K562 (cell line): ENCODE measurements around the gene C18orf32. TPM values are rescaled to one million over a fixed set of nuclear protein-coding genes. Genes with fewer than 3 reads are reported as not detected.

Experiments used
- ADNP ChIP-seq: fragments of 200-800 bp; sonication (Bioruptor generic); IDR thresholded peaks from 2 replicates; pipeline ENCODE4 v1.6.1; 2016; ENCODE audit warnings: missing genetic modification characterization, missing compliant biosample characterization
- ARID1B ChIP-seq: fragments of 450-650 bp; IDR thresholded peaks from 2 replicates; pipeline ENCODE4 v1.6.1; 2016; ENCODE audit warnings: antibody characterized with exemption, mild to moderate bottlenecking, inconsistent platforms
- ATF2 ChIP-seq: sonication (generic); formaldehyde crosslinking; IDR thresholded peaks from 2 replicates; pipeline ENCODE4 v1.8.1; 2022; ENCODE audit warnings: missing genetic modification reagents
- CEBPG ChIP-seq, 3 experiments: fragments of 200-800 bp in 1 of 3; sonication (Bioruptor generic) in 1 of 3; sonication (generic) in 1 of 3; formaldehyde crosslinking in 1 of 3; IDR thresholded peaks in 2 of 3; conservative IDR thresholded peaks in 1 of 3; 2 replicates each; pipeline versions ENCODE4 v1.6.1 to v1.8.0; 2016 to 2022; ENCODE audit warnings: missing compliant biosample characterization in 2 of 3, missing genetic modification characterization in 2 of 3, mild to moderate bottlenecking in 1 of 3, missing genetic modification reagents in 1 of 3
- CREB3L1 ChIP-seq: fragments of 450-650 bp; IDR thresholded peaks from 2 replicates; pipeline ENCODE4 v1.6.1; 2014; ENCODE audit warnings: low read depth, mild to moderate bottlenecking, moderate library complexity, borderline replicate concordance
- GABPB2 ChIP-seq: fragments of 250-450 bp; sonication (Bioruptor Pico); conservative IDR thresholded peaks from 2 replicates; pipeline ENCODE4 v1.5.1; 2021; ENCODE audit warnings: mild to moderate bottlenecking
- HDAC1 ChIP-seq, 2 experiments: fragments of 450-650 bp; IDR thresholded peaks; 2 replicates each; pipeline ENCODE4 v1.6.1; 2016 to 2017; ENCODE audit warnings: inconsistent platforms in 1 of 2, mild to moderate bottlenecking in 1 of 2, moderate library complexity in 1 of 2
- HINFP ChIP-seq: fragments of 450-650 bp; conservative IDR thresholded peaks from 2 replicates; pipeline ENCODE4 v1.6.1; 2016; ENCODE audit warnings: missing genetic modification characterization, low read depth, mild to moderate bottlenecking, control low read depth, missing compliant biosample characterization
- NBN ChIP-seq: fragments of 450-650 bp; IDR thresholded peaks from 2 replicates; pipeline ENCODE4 v1.6.1; 2016; ENCODE audit warnings: low read depth, mild to moderate bottlenecking
- NCOA6 ChIP-seq: fragments of 450-650 bp; IDR thresholded peaks from 2 replicates; pipeline ENCODE4 v1.6.1; 2017; ENCODE audit warnings: mild to moderate bottlenecking
- NFE2 ChIP-seq: IDR thresholded peaks from 2 replicates; pipeline ENCODE4 v1.6.1; 2014; ENCODE audit warnings: antibody characterized with exemption, low read depth
- ZEB2 ChIP-seq: fragments of 450-650 bp; IDR thresholded peaks from 2 replicates; pipeline ENCODE4 v1.6.1; 2016
- ZNF212 ChIP-seq: fragments of 450-650 bp; formaldehyde crosslinking; IDR thresholded peaks from 2 replicates; pipeline ENCODE4 v1.4.0; 2020; ENCODE audit warnings: mild to moderate bottlenecking
- ZNF280A ChIP-seq: fragments of 450-650 bp; IDR thresholded peaks from 2 replicates; pipeline ENCODE4 v1.6.1; 2018; ENCODE audit warnings: mild to moderate bottlenecking, low read depth; ENCODE audit not compliant: partially characterized antibody
- ZNF398 ChIP-seq: fragments of 250-450 bp; sonication (Bioruptor Pico); IDR thresholded peaks from 2 replicates; pipeline ENCODE4 v1.8.0; 2021; ENCODE audit warnings: moderate library complexity, mild to moderate bottlenecking, inconsistent platforms
- ZNF584 ChIP-seq: fragments of 200-800 bp; sonication (Bioruptor generic); IDR thresholded peaks from 2 replicates; pipeline ENCODE4 v1.6.1; 2016; ENCODE audit warnings: low read depth, mild to moderate bottlenecking, missing genetic modification characterization, missing compliant biosample characterization
- ZNF740 ChIP-seq, 3 experiments: fragments of 200-800 bp in 1 of 3; sonication (Bioruptor generic) in 1 of 3; sonication (generic) in 1 of 3; formaldehyde crosslinking in 1 of 3; IDR thresholded peaks; 2 replicates each; pipeline versions ENCODE4 v1.6.1 to v1.8.0; 2016 to 2022; ENCODE audit warnings: mild to moderate bottlenecking in 2 of 3, missing compliant biosample characterization in 2 of 3, missing genetic modification characterization in 2 of 3, missing genetic modification reagents in 1 of 3
- polyA plus RNA-seq, 8 experiments: library from polyadenylated mRNA; depleted of rRNA in 4 of 8; stranded (reverse) in 5 of 8; unstranded in 3 of 8; fragments of >200 nt; fragmentation: Nextera tagmentation in 2 of 8; fragmentation: Illumina TruSeq in 1 of 8; extraction: Ambion mirVana in 2 of 8; extraction: Trizol in 1 of 8; gene quantifications; 2 replicates each; pipeline versions ENCODE4 v1.2.1 to v1.2.3, GENCODE V29; 2011 to 2014; ENCODE audit warnings: inconsistent platforms in 1 of 8, missing spikeins in 1 of 8
- total RNA-seq, 7 experiments: library from RNA; depleted of rRNA in 6 of 7; stranded (reverse); fragments of >200 nt in 6 of 7; fragmentation: Illumina TruSeq in 2 of 7; extraction: Trizol in 2 of 7; gene quantifications; 2 replicates each; pipeline versions ENCODE4 v1.2.1 to v1.2.3, GENCODE V29; 2011 to 2021; ENCODE audit warnings: low replicate concordance in 1 of 7

C18orf32 gene
- total and polyA plus RNA-seq, 9 of the 15 experiments (the other 6 are each of a cell fraction or from before 2014, with no cell fraction given) = 8.5 to 35.0 (median 20.4) TPM

GRCh38 chr18:49524349-49524748 lies 37.3 kb upstream of the C18orf32 start (continued):
- no peak for TF ChIP-seq ZNF280A
- no peak for TF ChIP-seq ADNP (tag)
- TF ChIP-seq ATF2 (CRISPR knock-in tag) = no peak
- TF ChIP-seq CREB3L1 = no peak
- no peak for TF ChIP-seq ZNF212 (CRISPR knock-in tag)
- TF ChIP-seq ZNF584 (CRISPR knock-in tag) = 0 out of 2 replicates have a peak, but pooled peaks have one; percentile 44
- peak; percentile 79 for TF ChIP-seq ARID1B
- no peak for TF ChIP-seq ZNF398 (CRISPR knock-in tag)
- TF ChIP-seq HDAC1 (IDR thresholded peaks at IDR 0.05) = no peak
- no peak for TF ChIP-seq ZNF740 (CRISPR knock-in tag; IDR thresholded peaks at IDR 0.05)
- no peak for TF ChIP-seq ZNF740 (tag; IDR thresholded peaks at IDR 0.05)
- TF ChIP-seq NCOA6 = no peak
- no peak for TF ChIP-seq NFE2
- no peak for TF ChIP-seq HINFP (tag)
- TF ChIP-seq CEBPG (CRISPR knock-in tag; IDR thresholded peaks at IDR 0.05) = no peak
- TF ChIP-seq CEBPG (tag; conservative IDR thresholded peaks at IDR 0.05 in 1 of 2, IDR thresholded peaks at IDR 0.05 in 1 of 2) = no peak
- TF ChIP-seq NBN = no peak
- no peak for TF ChIP-seq ZEB2
- no peak for TF ChIP-seq GABPB2
